Measurements from ENCODE around the gene MIB1.
"Not testable (repeated sequence)": the region's sequence is repeated elsewhere in the genome, so short reads cannot be mapped to it uniquely, and the experiment has no call there.

MIB1 gene

GRCh38 chr18:21733011-21733410 lies 7.6 kb upstream of the MIB1 start:
- Histone ChIP-seq H3K4me3 (ENCODE audit: insufficient read depth, low read length, poor library complexity, severe bottlenecking) (no peak overlapping the region), H3K9me3 (ENCODE audit: insufficient read depth, low read length) (no peaks in the 10 kb centered on the region), H4K20me1 (ENCODE audit: low read depth, low read length) (no peaks in the 10 kb centered on the region), H3F3A (ENCODE audit: insufficient read depth) (no peaks in the 10 kb centered on the region), H3K79me2 (ENCODE audit: insufficient read depth, low read length) (no peaks in the 10 kb centered on the region), H3K9ac (ENCODE audit: low read length) (no peak overlapping the region), H3K4me2 (ENCODE audit: low read depth, low read length, poor library complexity, severe bottlenecking) (no peak overlapping the region), H3K36me3 (ENCODE audit: low read length) (no peaks in the 10 kb centered on the region), H2AFZ (ENCODE audit: low read depth, low read length, severe bottlenecking) (no peak overlapping the region), H3K9me2 (replicated peaks; ENCODE audit: insufficient read depth, low read length) (no peaks in the 10 kb centered on the region), H3K27ac (ENCODE audit: low read depth, low read length) (no peak overlapping the region), H3K27me3 (ENCODE audit: low read length) (no peaks in the 10 kb centered on the region)
- TF ChIP-seq CTCF (IDR thresholded peaks at IDR 0.05; ENCODE audit: insufficient read depth, low read length, poor library complexity, severe bottlenecking) (no peak), EZH2phosphoT487 (conservative IDR thresholded peaks at IDR 0.05; ENCODE audit: low read length) (no peak)

GRCh38 chr18:21735452-21736015 lies 5.1 kb upstream of the MIB1 start:
- TF ChIP-seq CTCF (IDR thresholded peaks at IDR 0.05; ENCODE audit: insufficient read depth, low read length, poor library complexity, severe bottlenecking): no peak
- no peak for TF ChIP-seq EZH2phosphoT487 (conservative IDR thresholded peaks at IDR 0.05; ENCODE audit: low read length)
- Histone ChIP-seq H2AFZ (ENCODE audit: low read depth, low read length, severe bottlenecking) (no peak overlapping the region), H3K4me2 (ENCODE audit: low read depth, low read length, poor library complexity, severe bottlenecking) (no peak overlapping the region), H3K36me3 (ENCODE audit: low read length) (no peaks in the 10 kb centered on the region), H4K20me1 (ENCODE audit: low read depth, low read length) (no peaks in the 10 kb centered on the region), H3K9ac (ENCODE audit: low read length) (no peak overlapping the region), H3K27ac (ENCODE audit: low read depth, low read length) (no peak overlapping the region), H3K27me3 (ENCODE audit: low read length) (no peaks in the 10 kb centered on the region), H3K9me3 (ENCODE audit: insufficient read depth, low read length) (no peaks in the 10 kb centered on the region), H3F3A (ENCODE audit: insufficient read depth) (peaks cover 5% of the 10 kb centered on the region; the same call in 1 of the 2 replicates), H3K9me2 (replicated peaks; ENCODE audit: insufficient read depth, low read length) (no peaks in the 10 kb centered on the region), H3K79me2 (ENCODE audit: insufficient read depth, low read length) (no peaks in the 10 kb centered on the region), H3K4me3 (ENCODE audit: insufficient read depth, low read length, poor library complexity, severe bottlenecking) (no peak overlapping the region)

- H3K9ac ChIP-seq (ENCODE audit: low read length); H3F3A ChIP-seq (ENCODE audit: insufficient read depth); H3K9me3 ChIP-seq (ENCODE audit: insufficient read depth, low read length); H2AFZ ChIP-seq (ENCODE audit: low read depth, low read length, severe bottlenecking); H4K20me1 ChIP-seq (ENCODE audit: low read depth, low read length); H3K9me2 ChIP-seq (replicated peaks; ENCODE audit: insufficient read depth, low read length); H3K27me3 ChIP-seq (ENCODE audit: low read length); H3K79me2 ChIP-seq (ENCODE audit: insufficient read depth, low read length); H3K4me3 ChIP-seq (ENCODE audit: insufficient read depth, low read length, poor library complexity, severe bottlenecking); H3K27ac ChIP-seq (ENCODE audit: low read depth, low read length); H3K36me3 ChIP-seq (ENCODE audit: low read length); H3K4me2 ChIP-seq (ENCODE audit: low read depth, low read length, poor library complexity, severe bottlenecking): not testable (repeated sequence)
Measured at GRCh38 chr18:21736926-21737325, 3.7 kb upstream of the MIB1 start.

- H3K79me2 ChIP-seq (ENCODE audit: insufficient read depth, low read length): peaks cover 35% of the 10 kb centered on the region
- H3K36me3 ChIP-seq (ENCODE audit: low read length): no peaks in the 10 kb centered on the region
- TF ChIP-seq CTCF (IDR thresholded peaks at IDR 0.05; ENCODE audit: insufficient read depth, low read length, poor library complexity, severe bottlenecking) (no peak), EZH2phosphoT487 (conservative IDR thresholded peaks at IDR 0.05; ENCODE audit: low read length) (no peak)
- H3K27me3 ChIP-seq (ENCODE audit: low read length): no peaks in the 10 kb centered on the region
- H3F3A ChIP-seq (ENCODE audit: insufficient read depth): peaks cover 19% of the 10 kb centered on the region; the same call in 1 of the 2 replicates
- H3K27ac ChIP-seq (ENCODE audit: low read depth, low read length): peak overlapping the region; percentile 68
- H3K4me3 ChIP-seq (ENCODE audit: insufficient read depth, low read length, poor library complexity, severe bottlenecking): peak overlapping the region; percentile 37
- no peaks in the 10 kb centered on the region for H3K9me3 ChIP-seq (ENCODE audit: insufficient read depth, low read length)
- peak overlapping the region; percentile 88 for H3K9ac ChIP-seq (ENCODE audit: low read length)
- no peaks in the 10 kb centered on the region for H3K9me2 ChIP-seq (replicated peaks; ENCODE audit: insufficient read depth, low read length)
- H2AFZ ChIP-seq (ENCODE audit: low read depth, low read length, severe bottlenecking): peak overlapping the region; percentile 84
- H4K20me1 ChIP-seq (ENCODE audit: low read depth, low read length): peaks cover 21% of the 10 kb centered on the region; the same call in 1 of the 2 replicates
- H3K4me2 ChIP-seq (ENCODE audit: low read depth, low read length, poor library complexity, severe bottlenecking): peak overlapping the region; percentile 66
Measured at GRCh38 chr18:21739604-21740537, 721 bp upstream of the MIB1 start.

All from SU-DHL-6 (cell line).